CD4-positive, alpha-beta T cell treated with Interleukin-6 at 100 ng/mL for 8 hours (primary cell): ENCODE measurements around the gene CARS1.

ENCODE experiments used
- DNase-seq: peaks from one replicate; pipeline ENCODE4 v3.0.0-alpha.2; 2020; ENCODE audit warnings: mixed read lengths, low spot score

CARS1 gene

DNA sequence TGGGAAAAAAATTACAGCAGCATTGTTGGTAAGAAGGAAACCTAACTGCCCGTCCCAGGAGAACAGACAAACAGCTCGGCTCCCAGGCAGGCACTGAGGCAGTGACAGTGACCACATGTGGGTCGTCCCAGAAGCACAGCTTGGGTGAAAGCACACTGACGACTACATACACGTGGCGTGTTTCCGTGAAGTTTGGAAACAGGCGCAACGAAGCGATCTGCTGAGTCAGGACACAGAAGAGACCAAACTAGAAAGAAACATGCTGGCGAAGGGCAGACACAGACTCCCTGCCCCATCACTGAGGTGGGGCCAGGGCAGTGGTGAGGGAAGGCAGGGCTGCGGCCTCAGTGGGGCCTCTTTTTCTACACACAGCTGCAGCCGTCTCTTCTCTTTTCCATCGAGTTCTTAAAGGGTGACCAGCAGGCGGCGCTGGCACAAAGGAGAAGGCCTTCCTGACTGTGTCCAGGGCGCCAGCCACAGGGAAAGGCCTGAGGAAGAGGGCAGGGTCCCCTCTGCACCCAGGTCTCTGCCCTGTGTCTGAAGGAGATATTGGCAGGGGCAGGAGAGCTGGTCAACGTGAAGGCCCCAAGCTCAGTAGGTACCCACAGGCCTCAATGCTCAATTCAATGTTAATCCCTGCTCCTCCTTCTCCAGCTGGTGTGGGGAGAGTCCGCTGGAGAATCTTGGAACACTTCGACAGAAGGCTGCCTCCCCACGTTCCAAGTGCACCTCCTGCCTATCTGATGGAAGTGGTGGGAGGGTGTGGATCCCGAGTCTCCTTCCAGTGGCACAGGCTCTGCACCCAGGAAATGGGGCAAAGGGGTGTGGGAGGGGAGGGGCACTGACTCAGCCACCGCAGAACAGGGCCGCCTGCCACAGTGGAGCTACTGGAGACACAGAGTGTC is 19.9 kb downstream of the CARS1 start:
- DNase-seq, result peak; percentile 27

DNA sequence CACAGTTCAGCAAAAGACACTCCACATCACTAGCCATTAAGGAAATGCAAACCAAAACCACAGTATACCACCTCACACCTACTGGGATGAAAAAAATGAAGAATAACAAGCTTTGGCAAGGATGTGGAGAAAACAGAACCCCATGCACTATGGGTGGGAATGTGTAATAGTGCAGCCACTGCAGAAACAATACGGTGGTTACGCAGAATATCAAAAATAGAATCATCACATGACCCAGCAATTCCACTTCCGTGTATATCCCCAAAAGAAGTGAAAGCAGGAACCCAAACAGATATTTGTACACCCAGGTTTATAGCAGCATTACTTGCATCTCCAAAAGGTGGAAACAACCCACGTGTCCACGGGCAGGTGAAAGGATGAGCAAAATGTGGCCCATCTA is 20.8 kb downstream of the CARS1 start:
- no peak for DNase-seq

DNA sequence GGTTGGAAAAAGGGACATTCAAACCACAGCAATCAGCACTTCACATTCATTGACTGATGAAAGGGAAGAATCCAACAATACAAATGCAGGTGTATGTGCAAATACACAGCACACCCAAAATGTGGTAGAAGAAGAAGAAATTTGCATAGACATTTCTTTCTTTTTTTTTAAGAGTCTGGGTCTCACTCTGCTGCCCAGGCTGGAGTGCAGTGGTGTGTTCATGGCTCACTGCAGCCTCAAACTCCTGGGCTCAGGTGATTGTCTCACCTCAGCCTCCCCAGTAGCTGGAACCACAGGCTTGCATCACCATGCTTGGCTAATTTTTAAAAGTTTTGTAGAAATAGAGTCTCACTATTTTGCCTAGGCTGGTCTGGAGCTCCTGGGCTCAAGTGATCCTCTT is 21.9 kb downstream of the CARS1 start:
- DNase-seq, result no peak

GRCh38 chr11:3030289-3031070 is 26.7 kb downstream of the CARS1 start:
- DNase-seq, result no peak

GRCh38 chr11:3028813-3029212 is 28.4 kb downstream of the CARS1 start:
- DNase-seq, result no peak

DNA sequence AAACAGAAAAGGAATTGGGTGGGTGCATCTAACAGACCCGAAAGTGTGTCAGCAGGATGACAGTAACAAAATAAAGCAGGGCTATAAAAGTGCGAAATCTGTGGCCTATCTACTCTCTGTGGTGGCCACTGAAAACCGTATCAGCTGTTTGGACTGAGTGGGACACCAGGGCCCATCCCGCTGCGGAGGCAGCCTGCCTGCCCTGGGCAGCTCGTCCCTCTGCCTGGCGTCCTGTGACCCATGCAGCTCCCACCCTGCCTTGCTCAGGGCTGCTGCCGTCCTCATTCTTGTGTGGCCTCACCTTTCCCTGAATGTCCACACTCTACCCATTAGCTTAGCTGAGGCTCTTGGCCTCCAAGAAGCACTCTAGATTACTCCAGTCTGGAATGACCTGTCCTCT is 30.4 kb downstream of the CARS1 start:
- no peak for DNase-seq

DNA sequence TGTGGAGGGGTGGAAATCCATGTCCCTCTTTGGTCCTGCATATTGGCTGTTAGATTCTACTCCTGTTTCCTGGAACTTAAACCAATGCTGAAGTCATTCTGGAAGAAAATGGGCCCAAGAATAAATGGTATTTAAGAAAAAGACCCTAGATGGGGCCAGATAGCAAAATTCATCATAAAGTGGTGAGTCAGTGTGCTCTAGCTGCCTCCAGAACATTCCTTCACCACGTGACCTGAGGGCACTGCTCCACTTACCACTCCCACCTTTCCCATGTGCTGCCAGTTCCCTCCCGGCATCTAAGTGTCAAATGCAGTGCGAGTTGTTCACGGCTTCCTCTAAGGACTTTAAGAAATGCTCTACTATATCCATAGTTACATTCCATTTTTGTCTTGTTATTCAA is 34.2 kb downstream of the CARS1 start:
- no peak for DNase-seq

DNA sequence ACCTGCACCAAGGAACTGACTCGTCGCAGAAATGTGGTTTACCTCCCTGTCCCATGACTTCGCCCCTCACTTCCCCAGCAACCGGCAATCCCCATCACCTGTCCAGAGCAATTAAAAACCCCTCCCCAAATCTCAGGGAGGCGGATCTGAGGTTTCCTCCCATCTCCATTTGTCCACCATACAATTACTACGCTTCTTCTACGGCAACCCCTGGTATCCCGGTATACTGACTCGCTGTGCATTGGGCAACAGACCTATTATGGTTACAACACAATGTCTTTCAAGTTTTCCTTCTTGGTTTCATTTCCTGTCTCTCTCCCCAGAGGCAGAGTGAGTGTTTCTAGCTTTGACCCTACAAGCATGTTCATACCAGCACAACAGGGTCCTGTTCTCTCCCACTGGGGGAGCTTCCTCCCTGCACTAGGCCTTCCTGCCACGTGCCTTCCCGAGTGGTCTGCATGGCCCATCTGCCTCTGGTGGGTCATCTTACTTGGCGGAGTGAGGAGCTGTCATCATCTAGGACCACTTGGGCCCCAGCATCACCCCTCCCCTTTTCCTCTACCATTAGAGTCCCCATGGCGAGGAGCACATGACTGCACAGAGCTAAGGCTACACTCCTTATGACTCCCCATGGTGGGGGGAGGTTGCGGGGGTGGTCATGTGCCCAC is 34.8 kb downstream of the CARS1 start:
- DNase-seq, result no peak

DNA sequence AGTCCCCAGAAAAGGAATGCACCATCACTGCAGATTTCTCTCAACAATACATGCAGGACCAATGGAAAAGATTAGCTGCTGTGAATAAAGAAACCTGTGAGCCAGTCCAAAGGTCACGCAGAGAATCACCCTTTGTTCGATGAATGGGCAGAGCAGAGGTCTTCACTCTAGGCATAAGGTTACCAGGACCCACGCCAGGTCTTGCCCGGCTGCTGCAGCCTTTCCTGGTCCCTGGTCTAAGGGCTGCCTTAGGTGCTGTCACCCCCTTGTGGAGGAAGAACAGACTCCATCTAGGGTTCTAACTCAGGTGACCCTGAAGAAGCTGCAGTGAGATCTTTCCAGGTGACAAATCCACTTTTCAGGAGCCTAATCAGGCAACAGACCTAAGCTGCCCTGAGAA is 36.1 kb downstream of the CARS1 start:
- DNase-seq, result peak; percentile 43

DNA sequence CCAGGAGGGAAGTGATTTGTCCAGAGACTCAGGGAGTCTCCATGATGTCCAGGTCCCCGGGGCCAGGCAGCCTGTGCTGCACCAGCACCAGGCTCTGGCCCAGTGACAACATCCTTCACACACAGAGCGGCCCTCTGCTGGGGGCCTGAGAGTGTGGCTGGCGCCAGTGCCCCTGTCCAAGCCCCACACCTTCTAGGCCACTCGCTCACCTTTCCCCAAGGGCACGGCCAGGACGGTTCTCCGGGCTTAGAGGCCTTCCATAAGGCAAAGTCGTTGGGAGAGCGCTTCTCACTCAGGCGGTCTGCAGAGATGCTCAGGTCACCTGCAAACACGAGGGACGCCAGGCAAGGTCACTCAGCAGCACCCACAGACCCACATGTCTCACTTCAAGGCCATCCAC is 37.2 kb downstream of the CARS1 start:
- no peak for DNase-seq

DNA sequence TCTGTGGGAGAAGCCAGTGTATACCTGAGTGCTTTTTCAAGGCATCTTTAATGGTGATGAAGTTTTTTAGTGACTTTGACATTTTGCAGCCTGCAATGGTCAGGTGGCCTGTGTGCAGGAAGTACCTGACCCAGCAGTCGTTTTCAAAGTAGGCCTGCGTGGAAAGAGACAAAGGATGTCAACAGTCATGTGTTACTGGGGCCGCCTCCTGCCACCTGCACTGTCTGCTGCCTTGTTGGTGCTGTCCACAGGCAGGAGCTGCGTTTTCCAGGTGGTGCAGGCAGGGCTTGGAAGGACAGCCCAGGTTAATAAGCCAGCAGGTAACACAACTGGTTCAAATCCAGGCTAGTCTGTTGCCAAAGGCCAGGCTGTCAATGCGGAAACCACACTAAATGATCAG is 38.6 kb downstream of the CARS1 start:
- no peak for DNase-seq

DNA sequence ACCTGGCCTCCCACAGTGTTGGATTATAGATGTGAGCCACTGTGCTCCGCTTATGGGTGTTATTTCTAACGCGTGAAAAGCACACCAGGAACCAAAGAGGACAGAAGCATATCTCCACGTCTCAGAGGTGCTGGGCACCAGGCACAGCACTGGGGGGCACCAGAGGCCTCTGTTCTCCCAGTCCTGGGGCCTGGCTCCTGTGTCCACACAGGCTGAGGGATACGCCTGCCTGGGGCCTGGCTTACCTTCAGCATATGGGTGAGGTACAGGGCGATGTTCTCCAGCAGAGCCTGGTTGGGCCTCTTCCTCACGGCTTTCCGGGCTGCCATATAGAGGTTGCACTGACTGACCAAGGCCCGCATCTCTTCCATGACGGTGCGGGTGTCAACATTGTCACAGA is 40.4 kb downstream of the CARS1 start:
- DNase-seq, result no peak

GRCh38 chr11:3015796-3016195 is 41.4 kb downstream of the CARS1 start:
- no peak for DNase-seq

DNA sequence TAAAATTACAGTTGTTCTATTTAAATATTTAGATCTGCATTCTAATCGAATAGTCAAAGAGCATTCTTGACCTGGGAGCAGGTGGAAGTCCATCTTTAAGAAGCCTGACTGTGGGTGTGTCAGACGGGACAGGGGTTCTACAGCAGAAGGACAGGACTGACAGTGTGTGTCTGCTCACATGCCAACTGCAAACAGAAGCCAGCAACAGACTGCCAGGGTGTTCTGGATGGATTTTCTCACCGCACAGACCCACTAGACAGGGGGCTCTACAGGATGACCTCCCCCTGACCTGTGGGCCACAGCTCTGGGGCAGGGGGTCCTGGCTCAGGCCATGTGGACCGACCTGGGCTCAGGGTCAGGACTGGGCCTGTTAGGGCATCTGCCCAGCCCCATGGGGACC is 42.3 kb downstream of the CARS1 start:
- no peak for DNase-seq

GRCh38 chr11:3014057-3014938 is 42.9 kb downstream of the CARS1 start:
- DNase-seq, result peak; percentile 83

DNA sequence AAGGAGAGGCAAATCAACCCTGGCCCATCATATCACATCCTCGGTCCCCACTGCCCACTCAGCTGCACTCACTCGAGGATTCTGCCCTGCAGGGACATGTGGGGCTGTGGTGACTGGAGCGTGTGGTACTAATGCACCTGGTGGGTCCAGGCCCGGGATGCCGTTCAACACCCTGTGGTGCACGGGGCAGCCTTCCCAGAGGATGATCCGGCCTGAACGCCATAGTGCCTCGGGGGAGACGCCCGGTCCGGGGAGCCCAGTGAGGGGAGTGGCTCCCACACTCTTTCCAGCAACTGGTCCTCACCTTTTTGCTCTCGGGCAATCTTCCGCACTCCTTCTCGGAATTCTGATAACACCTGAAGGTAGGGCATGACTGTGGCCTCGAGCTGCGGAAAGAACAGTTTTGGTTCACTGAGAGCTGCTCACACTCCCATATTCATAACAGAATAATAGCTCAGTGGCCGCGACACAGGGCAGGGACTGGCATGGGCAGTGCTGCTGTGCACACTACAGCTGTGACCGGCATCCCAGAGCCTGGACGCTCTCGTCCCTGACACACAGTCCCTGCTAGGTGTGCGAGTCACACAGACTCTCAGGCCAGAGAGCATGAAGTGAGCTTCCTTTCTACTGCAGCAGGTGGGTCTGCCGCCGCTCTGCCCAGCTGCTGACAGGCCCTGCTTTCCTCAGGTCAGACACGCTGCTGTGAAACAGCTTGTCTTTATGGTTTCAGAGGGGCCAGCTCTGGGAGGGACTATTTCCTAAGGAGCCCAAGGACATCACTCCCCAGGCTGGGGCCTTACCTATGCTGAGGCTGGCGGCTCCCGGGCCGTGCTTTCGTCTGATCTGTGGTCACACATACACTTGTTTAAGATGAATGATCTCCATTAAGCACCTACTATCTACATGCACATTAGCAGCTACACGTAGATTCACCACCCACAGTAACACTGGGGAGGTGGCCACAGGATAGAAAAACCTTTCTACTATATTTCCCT is 45.0 kb downstream of the CARS1 start:
- no peak for DNase-seq

GRCh38 chr11:3010521-3011275 is 46.5 kb downstream of the CARS1 start:
- DNase-seq, result no peak

DNA sequence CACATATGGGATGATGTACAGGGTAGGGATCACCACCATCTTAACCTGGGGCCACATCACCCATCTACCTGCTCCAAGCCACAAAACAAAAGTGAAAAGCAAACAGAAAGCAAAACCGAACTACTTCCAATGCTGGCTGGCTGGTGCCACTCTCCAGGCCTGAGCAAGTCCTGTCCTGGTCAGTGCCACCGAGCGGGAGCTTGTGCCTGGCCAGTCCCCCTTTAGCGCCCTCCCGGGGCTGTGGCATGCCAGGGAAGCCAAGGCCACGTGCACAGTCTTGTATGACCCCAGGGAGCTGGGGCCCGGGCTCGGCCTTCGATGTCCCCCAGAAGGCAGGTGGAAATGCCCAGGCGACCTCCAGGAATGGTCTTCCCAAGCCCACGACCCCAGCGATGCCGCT is 47.2 kb downstream of the CARS1 start:
- no peak for DNase-seq

- DNase-seq, result no peak
These were observed 47.7 kb downstream of the CARS1 start for GRCh38 chr11:3009481-3009880.
